HEK293 (cell line): Measurements from ENCODE around the gene DDX28.

ENCODE experiments used
- MYNN ChIP-seq: fragments of 450-650 bp; formaldehyde crosslinking; IDR thresholded peaks from 2 replicates; pipeline ENCODE4 v1.5.1; 2016; ENCODE audit warnings: missing biosample characterization, missing genetic modification characterization, borderline replicate concordance
- PRDM1 ChIP-seq: fragments of 450-650 bp; formaldehyde crosslinking; IDR thresholded peaks from 2 replicates; pipeline ENCODE4; 2016; ENCODE audit warnings: missing biosample characterization, missing genetic modification characterization
- WT1 ChIP-seq: fragments of 450-650 bp; formaldehyde crosslinking; IDR thresholded peaks from 2 replicates; pipeline ENCODE4 v1.5.1; 2016; ENCODE audit warnings: missing biosample characterization, missing genetic modification characterization
- ZFHX2 ChIP-seq: fragments of 450-650 bp; formaldehyde crosslinking; conservative IDR thresholded peaks from 2 replicates; pipeline ENCODE4 v1.5.1; 2016; ENCODE audit warnings: missing biosample characterization, missing genetic modification characterization
- ZNF175 ChIP-seq: fragments of 450-650 bp; formaldehyde crosslinking; IDR thresholded peaks from 2 replicates; pipeline ENCODE4 v1.5.1; 2016; ENCODE audit warnings: missing biosample characterization, missing genetic modification characterization
- ZNF211 ChIP-seq: fragments of 450-650 bp; formaldehyde crosslinking; IDR thresholded peaks from 2 replicates; pipeline ENCODE4 v1.5.1; 2016; ENCODE audit warnings: low read depth, missing biosample characterization, missing genetic modification characterization
- ZNF274 ChIP-seq, 2 experiments: fragments of 200-500 bp in 1 of 2; fragments of 450-650 bp in 1 of 2; sonication (Bioruptor generic) in 1 of 2; formaldehyde crosslinking in 1 of 2; IDR thresholded peaks; 2 replicates each; pipeline versions ENCODE4 v1.5.1 to v1.6.1; 2014 to 2016; ENCODE audit warnings: borderline replicate concordance in 1 of 2, inconsistent platforms in 1 of 2, low read length in 1 of 2, missing biosample characterization in 1 of 2, missing genetic modification characterization in 1 of 2
- ZNF555 ChIP-seq: fragments of 450-650 bp; formaldehyde crosslinking; conservative IDR thresholded peaks from 2 replicates; pipeline ENCODE4 v1.5.1; 2017; ENCODE audit warnings: missing biosample characterization, mild to moderate bottlenecking, missing genetic modification characterization, inconsistent platforms
- ZSCAN30 ChIP-seq: fragments of 450-650 bp; IDR thresholded peaks from 2 replicates; pipeline ENCODE4 v1.5.1; 2018; ENCODE audit warnings: missing biosample characterization, mild to moderate bottlenecking, missing genetic modification characterization, moderate library complexity
- TF ChIP-seq, protein P1 (sequence below): fragments of 450-650 bp; formaldehyde crosslinking; IDR thresholded peaks from 2 replicates; pipeline ENCODE4 v1.5.1; 2016; ENCODE audit warnings: missing biosample characterization, missing genetic modification characterization
- TF ChIP-seq, protein P2 (sequence below): fragments of 450-650 bp; formaldehyde crosslinking; IDR thresholded peaks from 2 replicates; pipeline ENCODE4 v1.5.1; 2016; ENCODE audit warnings: missing biosample characterization, missing genetic modification characterization
- TF ChIP-seq, protein P3 (sequence below): fragments of 450-650 bp; formaldehyde crosslinking; IDR thresholded peaks from 2 replicates; pipeline ENCODE4 v1.5.1; 2016; ENCODE audit warnings: missing biosample characterization, missing genetic modification characterization
- TF ChIP-seq, protein P4 (sequence below): fragments of 450-650 bp; formaldehyde crosslinking; IDR thresholded peaks from 2 replicates; pipeline ENCODE4 v1.5.1; 2016; ENCODE audit warnings: missing biosample characterization, missing genetic modification characterization
- TF ChIP-seq, protein P5 (sequence below): fragments of 450-650 bp; formaldehyde crosslinking; IDR thresholded peaks from 2 replicates; pipeline ENCODE4 v1.5.1; 2016; ENCODE audit warnings: missing biosample characterization, missing genetic modification characterization

DNA sequence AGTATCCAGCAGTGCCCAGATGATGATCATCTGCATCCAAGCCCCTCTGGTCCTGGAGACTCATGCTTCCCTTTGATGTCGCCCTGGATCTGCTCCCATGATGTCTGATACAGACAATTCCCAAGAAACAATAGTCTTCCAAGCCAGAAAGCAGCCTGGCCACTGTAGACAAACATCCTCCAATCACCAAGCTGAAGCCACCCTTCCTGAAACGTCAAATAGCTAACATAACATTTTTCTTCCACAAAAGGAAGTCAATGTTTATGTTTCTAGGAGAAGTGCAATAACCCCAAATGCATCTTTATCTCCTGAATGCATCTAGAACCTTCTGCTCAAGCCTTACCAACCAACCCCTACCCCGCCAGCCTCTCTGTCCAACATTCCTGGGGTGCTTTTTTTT, 22.6 kb downstream of the DDX28 start:
- TF ChIP-seq, protein P1, sequence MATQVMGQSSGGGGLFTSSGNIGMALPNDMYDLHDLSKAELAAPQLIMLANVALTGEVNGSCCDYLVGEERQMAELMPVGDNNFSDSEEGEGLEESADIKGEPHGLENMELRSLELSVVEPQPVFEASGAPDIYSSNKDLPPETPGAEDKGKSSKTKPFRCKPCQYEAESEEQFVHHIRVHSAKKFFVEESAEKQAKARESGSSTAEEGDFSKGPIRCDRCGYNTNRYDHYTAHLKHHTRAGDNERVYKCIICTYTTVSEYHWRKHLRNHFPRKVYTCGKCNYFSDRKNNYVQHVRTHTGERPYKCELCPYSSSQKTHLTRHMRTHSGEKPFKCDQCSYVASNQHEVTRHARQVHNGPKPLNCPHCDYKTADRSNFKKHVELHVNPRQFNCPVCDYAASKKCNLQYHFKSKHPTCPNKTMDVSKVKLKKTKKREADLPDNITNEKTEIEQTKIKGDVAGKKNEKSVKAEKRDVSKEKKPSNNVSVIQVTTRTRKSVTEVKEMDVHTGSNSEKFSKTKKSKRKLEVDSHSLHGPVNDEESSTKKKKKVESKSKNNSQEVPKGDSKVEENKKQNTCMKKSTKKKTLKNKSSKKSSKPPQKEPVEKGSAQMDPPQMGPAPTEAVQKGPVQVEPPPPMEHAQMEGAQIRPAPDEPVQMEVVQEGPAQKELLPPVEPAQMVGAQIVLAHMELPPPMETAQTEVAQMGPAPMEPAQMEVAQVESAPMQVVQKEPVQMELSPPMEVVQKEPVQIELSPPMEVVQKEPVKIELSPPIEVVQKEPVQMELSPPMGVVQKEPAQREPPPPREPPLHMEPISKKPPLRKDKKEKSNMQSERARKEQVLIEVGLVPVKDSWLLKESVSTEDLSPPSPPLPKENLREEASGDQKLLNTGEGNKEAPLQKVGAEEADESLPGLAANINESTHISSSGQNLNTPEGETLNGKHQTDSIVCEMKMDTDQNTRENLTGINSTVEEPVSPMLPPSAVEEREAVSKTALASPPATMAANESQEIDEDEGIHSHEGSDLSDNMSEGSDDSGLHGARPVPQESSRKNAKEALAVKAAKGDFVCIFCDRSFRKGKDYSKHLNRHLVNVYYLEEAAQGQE (tag by site-specific recombination), result no peak
- TF ChIP-seq, protein P2, sequence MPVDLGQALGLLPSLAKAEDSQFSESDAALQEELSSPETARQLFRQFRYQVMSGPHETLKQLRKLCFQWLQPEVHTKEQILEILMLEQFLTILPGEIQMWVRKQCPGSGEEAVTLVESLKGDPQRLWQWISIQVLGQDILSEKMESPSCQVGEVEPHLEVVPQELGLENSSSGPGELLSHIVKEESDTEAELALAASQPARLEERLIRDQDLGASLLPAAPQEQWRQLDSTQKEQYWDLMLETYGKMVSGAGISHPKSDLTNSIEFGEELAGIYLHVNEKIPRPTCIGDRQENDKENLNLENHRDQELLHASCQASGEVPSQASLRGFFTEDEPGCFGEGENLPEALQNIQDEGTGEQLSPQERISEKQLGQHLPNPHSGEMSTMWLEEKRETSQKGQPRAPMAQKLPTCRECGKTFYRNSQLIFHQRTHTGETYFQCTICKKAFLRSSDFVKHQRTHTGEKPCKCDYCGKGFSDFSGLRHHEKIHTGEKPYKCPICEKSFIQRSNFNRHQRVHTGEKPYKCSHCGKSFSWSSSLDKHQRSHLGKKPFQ (tag by site-specific recombination), result no peak
- TF ChIP-seq WT1 (tag by site-specific recombination), result no peak
- TF ChIP-seq, protein P3, sequence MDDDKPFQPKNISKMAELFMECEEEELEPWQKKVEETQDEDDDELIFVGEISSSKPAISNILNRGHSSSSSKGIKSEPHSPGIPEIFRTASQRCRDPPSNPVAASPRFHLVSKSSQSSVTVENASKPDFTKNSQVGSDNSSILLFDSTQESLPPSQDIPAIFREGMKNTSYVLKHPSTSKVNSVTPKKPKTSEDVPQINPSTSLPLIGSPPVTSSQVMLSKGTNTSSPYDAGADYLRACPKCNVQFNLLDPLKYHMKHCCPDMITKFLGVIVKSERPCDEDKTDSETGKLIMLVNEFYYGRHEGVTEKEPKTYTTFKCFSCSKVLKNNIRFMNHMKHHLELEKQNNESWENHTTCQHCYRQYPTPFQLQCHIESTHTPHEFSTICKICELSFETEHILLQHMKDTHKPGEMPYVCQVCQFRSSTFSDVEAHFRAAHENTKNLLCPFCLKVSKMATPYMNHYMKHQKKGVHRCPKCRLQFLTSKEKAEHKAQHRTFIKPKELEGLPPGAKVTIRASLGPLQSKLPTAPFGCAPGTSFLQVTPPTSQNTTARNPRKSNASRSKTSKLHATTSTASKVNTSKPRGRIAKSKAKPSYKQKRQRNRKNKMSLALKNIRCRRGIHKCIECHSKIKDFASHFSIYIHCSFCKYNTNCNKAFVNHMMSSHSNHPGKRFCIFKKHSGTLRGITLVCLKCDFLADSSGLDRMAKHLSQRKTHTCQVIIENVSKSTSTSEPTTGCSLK, result no peak
- TF ChIP-seq, protein P4, sequence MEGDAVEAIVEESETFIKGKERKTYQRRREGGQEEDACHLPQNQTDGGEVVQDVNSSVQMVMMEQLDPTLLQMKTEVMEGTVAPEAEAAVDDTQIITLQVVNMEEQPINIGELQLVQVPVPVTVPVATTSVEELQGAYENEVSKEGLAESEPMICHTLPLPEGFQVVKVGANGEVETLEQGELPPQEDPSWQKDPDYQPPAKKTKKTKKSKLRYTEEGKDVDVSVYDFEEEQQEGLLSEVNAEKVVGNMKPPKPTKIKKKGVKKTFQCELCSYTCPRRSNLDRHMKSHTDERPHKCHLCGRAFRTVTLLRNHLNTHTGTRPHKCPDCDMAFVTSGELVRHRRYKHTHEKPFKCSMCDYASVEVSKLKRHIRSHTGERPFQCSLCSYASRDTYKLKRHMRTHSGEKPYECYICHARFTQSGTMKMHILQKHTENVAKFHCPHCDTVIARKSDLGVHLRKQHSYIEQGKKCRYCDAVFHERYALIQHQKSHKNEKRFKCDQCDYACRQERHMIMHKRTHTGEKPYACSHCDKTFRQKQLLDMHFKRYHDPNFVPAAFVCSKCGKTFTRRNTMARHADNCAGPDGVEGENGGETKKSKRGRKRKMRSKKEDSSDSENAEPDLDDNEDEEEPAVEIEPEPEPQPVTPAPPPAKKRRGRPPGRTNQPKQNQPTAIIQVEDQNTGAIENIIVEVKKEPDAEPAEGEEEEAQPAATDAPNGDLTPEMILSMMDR (tag by site-specific recombination), result no peak
- no peak for TF ChIP-seq MYNN (tag by site-specific recombination)
- TF ChIP-seq ZNF274 (IDR thresholded peaks at IDR 0.05; ENCODE audit: low read length), result no peak
- no peak for TF ChIP-seq ZNF274 (tag by site-specific recombination; IDR thresholded peaks at IDR 0.05; ENCODE audit: borderline replicate concordance)
- TF ChIP-seq PRDM1 (tag by site-specific recombination), result no peak
- TF ChIP-seq ZSCAN30, result no peak
- TF ChIP-seq ZFHX2 (tag by site-specific recombination), result no peak
- TF ChIP-seq, protein P5, sequence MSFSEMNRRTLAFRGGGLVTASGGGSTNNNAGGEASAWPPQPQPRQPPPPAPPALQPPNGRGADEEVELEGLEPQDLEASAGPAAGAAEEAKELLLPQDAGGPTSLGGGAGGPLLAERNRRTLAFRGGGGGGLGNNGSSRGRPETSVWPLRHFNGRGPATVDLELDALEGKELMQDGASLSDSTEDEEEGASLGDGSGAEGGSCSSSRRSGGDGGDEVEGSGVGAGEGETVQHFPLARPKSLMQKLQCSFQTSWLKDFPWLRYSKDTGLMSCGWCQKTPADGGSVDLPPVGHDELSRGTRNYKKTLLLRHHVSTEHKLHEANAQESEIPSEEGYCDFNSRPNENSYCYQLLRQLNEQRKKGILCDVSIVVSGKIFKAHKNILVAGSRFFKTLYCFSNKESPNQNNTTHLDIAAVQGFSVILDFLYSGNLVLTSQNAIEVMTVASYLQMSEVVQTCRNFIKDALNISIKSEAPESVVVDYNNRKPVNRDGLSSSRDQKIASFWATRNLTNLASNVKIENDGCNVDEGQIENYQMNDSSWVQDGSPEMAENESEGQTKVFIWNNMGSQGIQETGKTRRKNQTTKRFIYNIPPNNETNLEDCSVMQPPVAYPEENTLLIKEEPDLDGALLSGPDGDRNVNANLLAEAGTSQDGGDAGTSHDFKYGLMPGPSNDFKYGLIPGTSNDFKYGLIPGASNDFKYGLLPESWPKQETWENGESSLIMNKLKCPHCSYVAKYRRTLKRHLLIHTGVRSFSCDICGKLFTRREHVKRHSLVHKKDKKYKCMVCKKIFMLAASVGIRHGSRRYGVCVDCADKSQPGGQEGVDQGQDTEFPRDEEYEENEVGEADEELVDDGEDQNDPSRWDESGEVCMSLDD (tag by site-specific recombination), result no peak
- no peak for TF ChIP-seq ZNF211 (tag by site-specific recombination)
- TF ChIP-seq ZNF175 (tag by site-specific recombination), result no peak
- no peak for TF ChIP-seq ZNF555 (tag by site-specific recombination)
